ENCODE data around the gene ATAT1. TPM values are rescaled to one million over a fixed set of nuclear protein-coding genes. Genes with fewer than 3 reads are reported as not detected.

The ATAT1 gene
- polyA plus RNA-seq (2012; rRNA removed) = 35.4 and 36.2 TPM in 2 replicates
- 27.5 TPM in 2 replicates for polyA plus RNA-seq (2012; cell fraction: cytosol; rRNA removed)
- 170 and 237 TPM in 2 replicates for polyA plus RNA-seq (2012; cell fraction: nucleus; rRNA removed)

DNA sequence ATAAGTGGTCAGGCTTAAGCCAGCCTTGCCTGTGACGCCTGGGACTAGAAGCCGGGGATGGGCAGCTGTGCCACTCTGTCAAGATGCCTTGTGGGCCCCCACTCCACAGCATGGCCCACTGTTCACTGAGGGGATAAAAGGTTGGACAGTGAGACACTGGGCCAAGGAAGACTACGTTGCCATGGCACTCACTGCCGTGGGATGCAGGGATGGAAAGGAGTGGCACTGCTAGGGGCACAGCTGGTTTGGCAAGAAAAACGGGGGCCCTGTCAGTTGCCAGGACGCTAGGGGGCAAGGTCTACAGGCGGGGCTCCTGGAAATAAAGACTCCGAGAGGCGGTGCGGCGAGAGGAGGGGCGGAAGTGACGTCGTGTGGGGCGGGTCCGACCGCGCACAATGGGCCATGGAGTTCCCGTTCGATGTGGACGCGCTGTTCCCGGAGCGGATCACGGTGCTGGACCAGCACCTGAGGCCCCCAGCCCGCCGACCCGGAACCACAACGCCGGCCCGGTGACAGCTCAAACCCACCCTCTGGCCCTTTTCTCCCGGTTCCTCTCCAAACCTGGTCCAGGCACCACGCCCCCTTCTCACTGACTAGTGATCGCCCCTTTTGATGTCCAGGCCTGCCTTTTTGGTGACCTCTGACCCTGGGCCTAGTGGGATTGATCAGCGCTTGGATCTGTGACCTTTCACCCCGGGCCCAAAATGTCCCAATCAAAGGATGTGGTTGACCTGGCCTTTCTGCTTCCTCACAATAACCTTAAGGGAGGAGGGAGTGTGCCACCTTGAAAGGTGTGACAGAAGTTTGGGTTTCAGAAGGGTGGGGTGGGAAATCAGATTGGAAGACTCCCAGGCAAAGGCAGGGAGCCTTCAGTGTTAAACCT lies at the start of gene ATAT1:
ATAT1 (plus strand) TSS at position 391 of the 883 bp plus-strand sequence.
- Histone ChIP-seq H3K27me3 (ENCODE audit: insufficient read depth) (no peaks in the 10 kb centered on the region), H3K9me3 (no peaks in the 10 kb centered on the region), H2AFZ (ENCODE audit: low read depth) (peak within 1 kb of the TSS; percentile 75), H3K4me1 (ENCODE audit: control insufficient read depth in 1 of 2, insufficient read depth in 2 of 2, low read depth in 1 of 2, low read length in 1 of 2) (peaks cover 9 to 12% of the 10 kb centered on the region in 2 experiments; a peak in 2 of 4 replicates), H3F3A (replicated peaks; ENCODE audit: insufficient read depth) (peaks cover 11% of the 10 kb centered on the region), H3K79me2 (ENCODE audit: insufficient read depth) (peaks cover 23% of the 10 kb centered on the region), H3K36me3 (replicated peaks in 1 of 2; ENCODE audit: control insufficient read depth in 1 of 2, insufficient read depth in 2 of 2, low read length in 1 of 2) (peaks cover 25 to 57% of the 10 kb centered on the region in 2 experiments), H3K4me2 (peak within 1 kb of the TSS; percentile 87), H3K9me2 (no peaks in the 10 kb centered on the region), H3K9ac (peak within 1 kb of the TSS; percentile 79), H4K20me1 (ENCODE audit: insufficient read depth) (no peaks in the 10 kb centered on the region), H3K27ac (ENCODE audit: low read depth in 2 of 2, low read length in 1 of 2) (peak within 1 kb of the TSS; percentile 70 to 78), H3K4me3 (ENCODE audit: low read depth in 2 of 2, low read length in 1 of 2) (peak within 1 kb of the TSS; percentile 62 to 77)
- ChIA-PET POLR2A (interaction anchor here (1.2 to 1.5 kb wide), 3 partner anchors 9 to 90 kb away, joined by 4 to 14 read pairs (median 12); partner anchors contain the start of genes MDC1, MRPS18B and PPP1R10), CTCF (interaction anchor here (0.6 to 1.7 kb wide), 9 partner anchors 15 to 453 kb away, joined by 3 to 5 read pairs (median 3); partner anchors contain the start of gene DHX16)
- 4% methylated on average over 16 of the region's 36 CpGs for WGBS (ENCODE audit: low lambda C conversion rate)
- peak; percentile 92 for DNase-seq
- TF ChIP-seq TAF1 (IDR thresholded peaks at IDR 0.05; ENCODE audit: borderline replicate concordance, low read depth, low read length) (peak; percentile 85), IRF3 (IDR thresholded peaks at IDR 0.05; ENCODE audit: low read depth, low read length) (no peak), CHD2 (IDR thresholded peaks at IDR 0.05; ENCODE audit: low read length, partially characterized antibody) (peak; percentile 32), FOXM1 (IDR thresholded peaks at IDR 0.05; ENCODE audit: low read depth) (no peak), MXI1 (IDR thresholded peaks at IDR 0.05; ENCODE audit: low read depth, low read length) (peak; percentile 65), GABPA (IDR thresholded peaks at IDR 0.05; ENCODE audit: low read depth) (peak; percentile 81), POLR2AphosphoS5 (IDR thresholded peaks at IDR 0.05; ENCODE audit: low read depth, low read length) (peak; percentile 93), SIN3A (IDR thresholded peaks at IDR 0.05; ENCODE audit: borderline replicate concordance, low read depth, low read length) (peak; percentile 83), GATA2 (CRISPR knock-in tag; IDR thresholded peaks at IDR 0.05) (no peak), FOXJ3 (CRISPR knock-in tag; IDR thresholded peaks at IDR 0.05) (no peak), CTCF (IDR thresholded peaks at IDR 0.05) (peak; percentile 55), RCOR1 (IDR thresholded peaks at IDR 0.05; ENCODE audit: low read length) (no peak), YY1 (IDR thresholded peaks at IDR 0.05; ENCODE audit: low read depth) (peak; percentile 67; the same call in 1 of the 2 replicates), MAX (IDR thresholded peaks at IDR 0.05; ENCODE audit: low read depth) (peak; percentile 74), EZH2phosphoT487 (IDR thresholded peaks at IDR 0.05; ENCODE audit: borderline replicate concordance, low read depth) (no peak), FOSL2 (IDR thresholded peaks at IDR 0.05; ENCODE audit: borderline replicate concordance, low read depth) (no peak)
- TF ChIP-seq, protein P1, sequence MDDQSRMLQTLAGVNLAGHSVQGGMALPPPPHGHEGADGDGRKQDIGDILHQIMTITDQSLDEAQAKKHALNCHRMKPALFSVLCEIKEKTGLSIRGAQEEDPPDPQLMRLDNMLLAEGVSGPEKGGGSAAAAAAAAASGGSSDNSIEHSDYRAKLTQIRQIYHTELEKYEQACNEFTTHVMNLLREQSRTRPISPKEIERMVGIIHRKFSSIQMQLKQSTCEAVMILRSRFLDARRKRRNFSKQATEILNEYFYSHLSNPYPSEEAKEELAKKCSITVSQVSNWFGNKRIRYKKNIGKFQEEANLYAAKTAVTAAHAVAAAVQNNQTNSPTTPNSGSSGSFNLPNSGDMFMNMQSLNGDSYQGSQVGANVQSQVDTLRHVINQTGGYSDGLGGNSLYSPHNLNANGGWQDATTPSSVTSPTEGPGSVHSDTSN (IDR thresholded peaks at IDR 0.05) = peak; percentile 61
- TF ChIP-seq, protein P2, sequence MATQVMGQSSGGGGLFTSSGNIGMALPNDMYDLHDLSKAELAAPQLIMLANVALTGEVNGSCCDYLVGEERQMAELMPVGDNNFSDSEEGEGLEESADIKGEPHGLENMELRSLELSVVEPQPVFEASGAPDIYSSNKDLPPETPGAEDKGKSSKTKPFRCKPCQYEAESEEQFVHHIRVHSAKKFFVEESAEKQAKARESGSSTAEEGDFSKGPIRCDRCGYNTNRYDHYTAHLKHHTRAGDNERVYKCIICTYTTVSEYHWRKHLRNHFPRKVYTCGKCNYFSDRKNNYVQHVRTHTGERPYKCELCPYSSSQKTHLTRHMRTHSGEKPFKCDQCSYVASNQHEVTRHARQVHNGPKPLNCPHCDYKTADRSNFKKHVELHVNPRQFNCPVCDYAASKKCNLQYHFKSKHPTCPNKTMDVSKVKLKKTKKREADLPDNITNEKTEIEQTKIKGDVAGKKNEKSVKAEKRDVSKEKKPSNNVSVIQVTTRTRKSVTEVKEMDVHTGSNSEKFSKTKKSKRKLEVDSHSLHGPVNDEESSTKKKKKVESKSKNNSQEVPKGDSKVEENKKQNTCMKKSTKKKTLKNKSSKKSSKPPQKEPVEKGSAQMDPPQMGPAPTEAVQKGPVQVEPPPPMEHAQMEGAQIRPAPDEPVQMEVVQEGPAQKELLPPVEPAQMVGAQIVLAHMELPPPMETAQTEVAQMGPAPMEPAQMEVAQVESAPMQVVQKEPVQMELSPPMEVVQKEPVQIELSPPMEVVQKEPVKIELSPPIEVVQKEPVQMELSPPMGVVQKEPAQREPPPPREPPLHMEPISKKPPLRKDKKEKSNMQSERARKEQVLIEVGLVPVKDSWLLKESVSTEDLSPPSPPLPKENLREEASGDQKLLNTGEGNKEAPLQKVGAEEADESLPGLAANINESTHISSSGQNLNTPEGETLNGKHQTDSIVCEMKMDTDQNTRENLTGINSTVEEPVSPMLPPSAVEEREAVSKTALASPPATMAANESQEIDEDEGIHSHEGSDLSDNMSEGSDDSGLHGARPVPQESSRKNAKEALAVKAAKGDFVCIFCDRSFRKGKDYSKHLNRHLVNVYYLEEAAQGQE (IDR thresholded peaks at IDR 0.05; ENCODE audit: low read depth, low read length) = no peak
- TF ChIP-seq, protein P3, sequence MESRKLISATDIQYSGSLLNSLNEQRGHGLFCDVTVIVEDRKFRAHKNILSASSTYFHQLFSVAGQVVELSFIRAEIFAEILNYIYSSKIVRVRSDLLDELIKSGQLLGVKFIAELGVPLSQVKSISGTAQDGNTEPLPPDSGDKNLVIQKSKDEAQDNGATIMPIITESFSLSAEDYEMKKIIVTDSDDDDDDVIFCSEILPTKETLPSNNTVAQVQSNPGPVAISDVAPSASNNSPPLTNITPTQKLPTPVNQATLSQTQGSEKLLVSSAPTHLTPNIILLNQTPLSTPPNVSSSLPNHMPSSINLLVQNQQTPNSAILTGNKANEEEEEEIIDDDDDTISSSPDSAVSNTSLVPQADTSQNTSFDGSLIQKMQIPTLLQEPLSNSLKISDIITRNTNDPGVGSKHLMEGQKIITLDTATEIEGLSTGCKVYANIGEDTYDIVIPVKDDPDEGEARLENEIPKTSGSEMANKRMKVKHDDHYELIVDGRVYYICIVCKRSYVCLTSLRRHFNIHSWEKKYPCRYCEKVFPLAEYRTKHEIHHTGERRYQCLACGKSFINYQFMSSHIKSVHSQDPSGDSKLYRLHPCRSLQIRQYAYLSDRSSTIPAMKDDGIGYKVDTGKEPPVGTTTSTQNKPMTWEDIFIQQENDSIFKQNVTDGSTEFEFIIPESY (IDR thresholded peaks at IDR 0.05; ENCODE audit: borderline replicate concordance, low read depth) = peak; percentile 34; the same call in 1 of the 2 replicates

Data from SK-N-SH (cell line).